H9 (cell line): Measurements from ENCODE around the gene GDPD2. TPM values are rescaled to one million over a fixed set of nuclear protein-coding genes. Genes with fewer than 3 reads are reported as not detected.

Experiments used
- DNase-seq: peaks from one replicate; pipeline ENCODE4 v3.0.0-alpha.2; 2017
- H2AFZ ChIP-seq: one replicate; pipeline ENCODE4 v1.6.1; 2013; ENCODE audit warnings: mild to moderate bottlenecking, low read length, control low read depth, moderate library complexity
- H2AK5ac ChIP-seq: 2 replicates; pipeline ENCODE4 v1.6.1; 2013; ENCODE audit warnings: low read length, control low read depth, mixed read lengths; ENCODE audit not compliant: insufficient read length
- H2BK120ac ChIP-seq: one replicate; pipeline ENCODE4 v1.6.1; 2013; ENCODE audit warnings: low read depth, mild to moderate bottlenecking, low read length, control low read depth, inconsistent platforms; ENCODE audit not compliant: poor library complexity, severe bottlenecking
- H2BK12ac ChIP-seq: 2 replicates; pipeline ENCODE4 v1.6.1; 2013; ENCODE audit warnings: low read length, control low read depth, mixed read lengths, low read depth; ENCODE audit not compliant: insufficient read length
- H2BK15ac ChIP-seq: 2 replicates; pipeline ENCODE4 v1.6.1; 2013; ENCODE audit warnings: low read depth, low read length, control low read depth
- H2BK20ac ChIP-seq: one replicate; pipeline ENCODE4 v1.6.1; 2013; ENCODE audit warnings: low read depth, mild to moderate bottlenecking, low read length, control low read depth, inconsistent platforms; ENCODE audit not compliant: poor library complexity, severe bottlenecking
- H2BK5ac ChIP-seq: 2 replicates; pipeline ENCODE4 v1.6.1; 2013; ENCODE audit warnings: low read length, control low read depth, mixed read lengths; ENCODE audit not compliant: insufficient read length
- H3K14ac ChIP-seq: 2 replicates; pipeline ENCODE4 v1.6.1; 2013; ENCODE audit warnings: low read length, control low read depth; ENCODE audit not compliant: insufficient read depth
- H3K18ac ChIP-seq: 2 replicates; pipeline ENCODE4 v1.6.1; 2013; ENCODE audit warnings: low read depth, mild to moderate bottlenecking, mixed read lengths, low read length, control low read depth; ENCODE audit not compliant: insufficient read length
- H3K23ac ChIP-seq: 2 replicates; pipeline ENCODE4 v1.6.1; 2013; ENCODE audit warnings: low read length, control low read depth, mixed read lengths, low read depth; ENCODE audit not compliant: insufficient read length
- H3K23me2 ChIP-seq: 2 replicates; pipeline ENCODE4 v1.6.1; 2013; ENCODE audit warnings: low read depth, mild to moderate bottlenecking, mixed read lengths, low read length, control low read depth; ENCODE audit not compliant: insufficient read length, poor library complexity, severe bottlenecking
- H3K27ac ChIP-seq: 2 replicates; pipeline ENCODE4 v1.5.1; 2013; ENCODE audit warnings: low read length, control low read depth, mixed read lengths, low read depth; ENCODE audit not compliant: insufficient read length
- H3K27me3 ChIP-seq: 2 replicates; pipeline ENCODE4 v1.6.1; 2013; ENCODE audit warnings: low read length, control low read depth, inconsistent platforms; ENCODE audit not compliant: insufficient read depth
- H3K4ac ChIP-seq: 2 replicates; pipeline ENCODE4 v1.6.1; 2013; ENCODE audit warnings: low read depth, mild to moderate bottlenecking, control low read depth, inconsistent platforms, low read length, moderate library complexity
- H3K4me1 ChIP-seq: 2 replicates; pipeline ENCODE4 v1.6.1; 2013; ENCODE audit warnings: low read length, control low read depth, inconsistent platforms; ENCODE audit not compliant: insufficient read depth
- H3K4me2 ChIP-seq: 2 replicates; pipeline ENCODE4 v1.6.1; 2013; ENCODE audit warnings: low read length, control low read depth, mixed read lengths; ENCODE audit not compliant: insufficient read length, insufficient read depth
- H3K56ac ChIP-seq: 2 replicates; pipeline ENCODE4 v1.6.1; 2013; ENCODE audit warnings: low read depth, mild to moderate bottlenecking, mixed read lengths, low read length, control low read depth; ENCODE audit not compliant: insufficient read length
- H3K79me1 ChIP-seq: 2 replicates; pipeline ENCODE4 v1.6.1; 2013; ENCODE audit warnings: low read depth, mild to moderate bottlenecking, moderate library complexity, low read length, control low read depth, inconsistent platforms; ENCODE audit not compliant: insufficient read depth, poor library complexity, severe bottlenecking
- H3K79me2 ChIP-seq: 2 replicates; pipeline ENCODE4 v1.6.1; 2013; ENCODE audit warnings: low read length, control low read depth, inconsistent platforms; ENCODE audit not compliant: insufficient read depth
- H3K9ac ChIP-seq: 2 replicates; pipeline ENCODE4 v1.6.1; 2013; ENCODE audit warnings: low read length, control low read depth, mixed read lengths; ENCODE audit not compliant: insufficient read length; ENCODE audit errors: extremely low read depth
- H3K9me3 ChIP-seq: one replicate; pipeline ENCODE4 v1.6.1; 2013; ENCODE audit warnings: low read depth, low read length, inconsistent platforms; ENCODE audit not compliant: control insufficient read depth
- H3T11ph ChIP-seq: one replicate; pipeline ENCODE4 v1.6.1; 2013; ENCODE audit warnings: mild to moderate bottlenecking, low read length, control low read depth, inconsistent platforms
- H4K20me1 ChIP-seq: one replicate; pipeline ENCODE4 v1.6.1; 2013; ENCODE audit not compliant: control insufficient read depth, insufficient read length, insufficient read depth
- H4K5ac ChIP-seq: 2 replicates; pipeline ENCODE4 v1.6.1; 2013; ENCODE audit warnings: low read depth, mild to moderate bottlenecking, mixed read lengths, low read length, control low read depth; ENCODE audit not compliant: insufficient read length
- H4K8ac ChIP-seq: replicated peaks from 2 replicates; pipeline ENCODE4 v1.6.1; 2013; ENCODE audit warnings: low read length, control low read depth, mixed read lengths, low read depth; ENCODE audit not compliant: insufficient read length
- H4K91ac ChIP-seq: 2 replicates; pipeline ENCODE4 v1.6.1; 2013; ENCODE audit warnings: low read depth, mild to moderate bottlenecking, moderate library complexity, mixed read lengths, low read length, control low read depth; ENCODE audit not compliant: insufficient read length
- H3K27ac Mint-ChIP-seq, 3 experiments: 2 replicates in 2 of 3; 3 replicates in 1 of 3; pipeline ENCODE4 v1.8.0; 2020 to 2021; ENCODE audit warnings: mixed read lengths in 3 of 3, mild to moderate bottlenecking in 1 of 3, moderate library complexity in 1 of 3
- H3K27me3 Mint-ChIP-seq: 2 replicates; pipeline ENCODE4 v1.8.0; 2021; ENCODE audit warnings: low read depth, mild to moderate bottlenecking, moderate library complexity, mixed read lengths
- H3K36me3 Mint-ChIP-seq, 3 experiments: 2 replicates in 2 of 3; 3 replicates in 1 of 3; pipeline ENCODE4 v1.8.0; 2020 to 2021; ENCODE audit warnings: low read depth in 3 of 3, mixed read lengths in 3 of 3; ENCODE audit not compliant: insufficient read depth in 1 of 3
- H3K4me1 Mint-ChIP-seq, 2 experiments: 2 replicates each; pipeline ENCODE4 v1.8.0; 2020; ENCODE audit warnings: mixed read lengths in 2 of 2
- H3K4me3 Mint-ChIP-seq, 2 experiments: 2 replicates in 1 of 2; 3 replicates in 1 of 2; pipeline ENCODE4 v1.8.0; 2020 to 2021; ENCODE audit warnings: mild to moderate bottlenecking in 2 of 2, mixed read lengths in 2 of 2, moderate library complexity in 1 of 2
- H3K9me3 Mint-ChIP-seq, 2 experiments: 2 replicates in 1 of 2; 3 replicates in 1 of 2; pipeline ENCODE4 v1.8.0; 2020; ENCODE audit warnings: mild to moderate bottlenecking in 2 of 2, mixed read lengths in 2 of 2, moderate library complexity in 1 of 2
- CTCF ChIP-seq: fragments of 200-600 bp; sonication (generic); conservative IDR thresholded peaks from 3 replicates; pipeline ENCODE4 v1.8.0; 2021; ENCODE audit warnings: antibody characterized with exemption, mild to moderate bottlenecking
- WGBS: extraction: QIAGEN DNeasy Blood & Tissue Kit; methylation state at CpG from one replicate; pipeline ENCODE4 v1.1.7; 2013; ENCODE audit warnings: missing lambda C conversion rate, low lambda C conversion rate, mixed read lengths; ENCODE audit not compliant: insufficient read length; ENCODE audit errors: extremely low coverage; 5-methylcytosine and 5-hydroxymethylcytosine counted together
- total RNA-seq: library from RNA; stranded (reverse); gene quantifications from 2 replicates; pipeline ENCODE4 v1.2.1, GENCODE V29; 2021

Gene GDPD2
- total RNA-seq, 1 experiment from 2014 or later, result 13.9 TPM

- Histone ChIP-seq H3K23ac (no peak overlapping the region), H4K20me1 (no peaks in the 10 kb centered on the region), H3K23me2 (no peaks in the 10 kb centered on the region), H2AFZ (no peak overlapping the region), H4K5ac (no peak overlapping the region), H2BK120ac (no peak overlapping the region), H4K91ac (no peak overlapping the region), H2BK12ac (no peak overlapping the region), H3K27ac (no peak overlapping the region), H3K4ac (no peak overlapping the region), H3K18ac (no peak overlapping the region), H2AK5ac (no peak overlapping the region), H3K14ac (no peak overlapping the region), H2BK5ac (no peak overlapping the region), H2BK15ac (no peak overlapping the region), H3K4me2 (no peak overlapping the region), H2BK20ac (no peak overlapping the region), H3T11ph (no peak overlapping the region), H3K27me3 (no peaks in the 10 kb centered on the region), H3K79me1 (peaks cover 6% of the 10 kb centered on the region), H3K79me2 (no peaks in the 10 kb centered on the region), H3K9me3 (peaks cover 38% of the 10 kb centered on the region), H3K56ac (no peak overlapping the region), H4K8ac (no peak overlapping the region), H3K9ac (no peak overlapping the region), H3K4me1 (peaks cover 12% of the 10 kb centered on the region; the same call in 1 of the 2 replicates)
- peaks cover 66 to 68% of the 10 kb centered on the region in 2 experiments for H3K9me3 Mint-ChIP-seq
- H3K36me3 Mint-ChIP-seq, result peaks cover 23 to 62% (median 46%) of the 10 kb centered on the region in 3 experiments
- no peak for TF ChIP-seq CTCF
- H3K4me3 Mint-ChIP-seq, result no peak overlapping the region
- no peak for DNase-seq
- no peak overlapping the region for H3K27ac Mint-ChIP-seq
- H3K4me1 Mint-ChIP-seq, result peaks cover 64 to 72% of the 10 kb centered on the region in 2 experiments
- WGBS, result no CpG with 5 or more reads among the region's 2 CpGs
- no peaks in the 10 kb centered on the region for H3K27me3 Mint-ChIP-seq
These were observed 59.2 kb downstream of the GDPD2 start for GRCh38 chrX:70482300-70482699.

Other genes with a start within 250 kb of the GDPD2 start
- gene DGAT2L6, start 245.8 kb upstream of the GDPD2 start, total RNA-seq, result not detected in 2 replicates
- gene AWAT1, start 188.7 kb upstream of the GDPD2 start, total RNA-seq, result not detected in 2 replicates
- gene P2RY4, start 163.1 kb upstream of the GDPD2 start, total RNA-seq, result 0.18 TPM in 1 of 2 replicates, not detected in the other
- not detected in 2 replicates for gene ARR3, start 155.0 kb upstream of the GDPD2 start, total RNA-seq
- not detected in 2 replicates for gene RAB41, start 141.1 kb upstream of the GDPD2 start, total RNA-seq
- gene PDZD11, start 133.4 kb upstream of the GDPD2 start, total RNA-seq, result 30.4 and 30.6 TPM in 2 replicates
- 41.4 and 41.8 TPM in 2 replicates for gene KIF4A, start 133.2 kb upstream of the GDPD2 start, total RNA-seq
- 71.2 and 71.6 TPM in 2 replicates for gene DLG3, start 21.5 kb downstream of the GDPD2 start, total RNA-seq